Caki2 (cell line): ENCODE data around the gene PYGM. TPM values are rescaled to one million over a fixed set of nuclear protein-coding genes. Genes with fewer than 3 reads are reported as not detected.

ENCODE experiments used
- DNase-seq: peaks from one replicate; pipeline ENCODE4 v3.0.0-alpha.2; 2015; ENCODE audit warnings: low read depth
- in situ Hi-C: cut with HindIII; loops from 2 replicates; pipeline ENCODE4 v1.10.0; 2016; ENCODE audit warnings: low sequenced_read_pairs, low pct_unique_long_range_greater_than_20kb, mixed read lengths
- total RNA-seq: library from RNA; depleted of rRNA; stranded (reverse); fragments of >200 nt; shearing (Covaris generic); gene quantifications from 2 replicates; pipeline ENCODE4 v1.2.3, GENCODE V29; 2014; ENCODE audit warnings: low replicate concordance

PYGM gene
- total RNA-seq, 1 experiment from 2014 or later: not detected

- in situ Hi-C loops: no loop called here
- no peak for DNase-seq
Observed at GRCh38 chr11:64793271-64794160, 33.7 kb upstream of the PYGM start.

- no peak for DNase-seq
- in situ Hi-C loops: no loop called here
Observed at GRCh38 chr11:64792482-64792881, 32.7 kb upstream of the PYGM start.

GRCh38 chr11:64791781-64792291, 32.1 kb upstream of the PYGM start:
- in situ Hi-C loops: no loop called here

GRCh38 chr11:64790205-64791095, 30.7 kb upstream of the PYGM start:
- DNase-seq: no peak
- in situ Hi-C loops: no loop called here

More at GRCh38 chr11:64791781-64792291, 32.1 kb upstream of the PYGM start:
- no peak for DNase-seq

GRCh38 chr11:64789331-64790204, 29.8 kb upstream of the PYGM start:
- in situ Hi-C loops: no loop called here
- DNase-seq: no peak

GRCh38 chr11:64788321-64789215, 28.8 kb upstream of the PYGM start:
- DNase-seq: no peak
- in situ Hi-C loops: no loop called here

GRCh38 chr11:64787526-64788320, 27.9 kb upstream of the PYGM start:
- in situ Hi-C loops: no loop called here
- no peak for DNase-seq

GRCh38 chr11:64786308-64786707, 26.5 kb upstream of the PYGM start:
- no peak for DNase-seq
- in situ Hi-C loops: no loop called here

- no peak for DNase-seq
- in situ Hi-C loops: no loop called here
Observed at GRCh38 chr11:64784813-64785581, 25.2 kb upstream of the PYGM start.

- peak; percentile 100 for DNase-seq
- in situ Hi-C loops: no loop called here
Observed at GRCh38 chr11:64778473-64779298, 18.9 kb upstream of the PYGM start, which contains the start of gene SF1. Gene SF1 (minus strand): TSS chr11:64778542. CDS start chr11:64778392, 150 bp downstream.

- in situ Hi-C loops: no loop called here
Observed at GRCh38 chr11:64778223-64778472, 18.4 kb upstream of the PYGM start.

GRCh38 chr11:64777449-64778222, 17.9 kb upstream of the PYGM start:
- DNase-seq: peak; percentile 55
- in situ Hi-C loops: no loop called here

More at GRCh38 chr11:64778223-64778472, 18.4 kb upstream of the PYGM start:
- no peak for DNase-seq

GRCh38 chr11:64776875-64777274, 17.1 kb upstream of the PYGM start:
- DNase-seq: no peak
- in situ Hi-C loops: no loop called here

- in situ Hi-C loops: no loop called here
Observed at GRCh38 chr11:64776425-64776824, 16.7 kb upstream of the PYGM start.

More at GRCh38 chr11:64776425-64776824, 16.7 kb upstream of the PYGM start:
- no peak for DNase-seq
